Neural progenitor cell (in vitro differentiated cells): ENCODE data around the gene PLXNA4.

Source experiments
- CTCF ChIP-seq: fragments of 200-600 bp; sonication (generic); IDR thresholded peaks from 2 replicates; pipeline ENCODE4 v1.5.1; 2017; ENCODE audit warnings: antibody characterized with exemption, mild to moderate bottlenecking
- EZH2 ChIP-seq: fragments of 200-600 bp; sonication (generic); IDR thresholded peaks from 2 replicates; pipeline ENCODE4 v1.6.1; 2017; ENCODE audit warnings: antibody characterized with exemption, mild to moderate bottlenecking, moderate library complexity

- no peak for TF ChIP-seq CTCF
- no peak for TF ChIP-seq EZH2
Measured at GRCh38 chr7:132100483-132100882, 475.8 kb downstream of the PLXNA4 start.
